A673 (cell line): ENCODE measurements around the gene QRSL1. TPM values are rescaled to one million over a fixed set of nuclear protein-coding genes. Genes with fewer than 3 reads are reported as not detected.

Source experiments
- BruUV-seq: library from RNA; stranded (reverse); fragments of 400-500 nt; replicated peaks from 2 replicates; lab custom pipeline; 2021; lab: Mats Ljungman, UMichigan
- CTCF ChIA-PET: fragments of 300-600 bp; sonication (Branson Sonifier 250); formaldehyde crosslinking; loops from one replicate; lab custom pipeline; 2022; ENCODE audit warnings: antibody characterized with exemption; lab: Charles Lee
- POLR2A ChIA-PET: fragments of 300-600 bp; sonication (Branson Sonifier 250); formaldehyde crosslinking; loops from one replicate; lab custom pipeline; 2022; ENCODE audit warnings: antibody characterized with exemption; ENCODE audit not compliant: low non-redundant PET; lab: Charles Lee
- DNase-seq: peaks from one replicate; pipeline ENCODE4 v3.0.0-alpha.2; 2015; ENCODE audit warnings: low spot score
- H3K27ac ChIP-seq: fragments of 200-600 bp; sonication (generic); 2 replicates; pipeline ENCODE4 v1.5.1; 2016; ENCODE audit warnings: mixed run types, low read depth, mild to moderate bottlenecking, mixed read lengths, antibody characterized with exemption, low read length; ENCODE audit not compliant: poor library complexity, severe bottlenecking
- H3K27me3 ChIP-seq: fragments of 200-600 bp; sonication (generic); replicated peaks from 2 replicates; pipeline ENCODE4 v1.6.1; 2017; ENCODE audit warnings: mixed run types, low read depth, mild to moderate bottlenecking, mixed read lengths, antibody characterized with exemption, low read length; ENCODE audit not compliant: insufficient read depth, poor library complexity
- H3K36me3 ChIP-seq: fragments of 200-600 bp; sonication (generic); 2 replicates; pipeline ENCODE4 v1.6.1; 2016; ENCODE audit warnings: mixed run types, mild to moderate bottlenecking, mixed read lengths, antibody characterized with exemption, low read length; ENCODE audit not compliant: insufficient read depth, poor library complexity, severe bottlenecking
- H3K4me1 ChIP-seq: fragments of 200-600 bp; sonication (generic); 2 replicates; pipeline ENCODE4 v1.6.1; 2017; ENCODE audit warnings: mixed run types, mild to moderate bottlenecking, mixed read lengths, antibody characterized with exemption, low read length; ENCODE audit not compliant: insufficient read depth, poor library complexity, severe bottlenecking
- H3K4me3 ChIP-seq: fragments of 200-600 bp; sonication (generic); 2 replicates; pipeline ENCODE4 v1.5.1; 2016; ENCODE audit warnings: low read depth, mixed run types, mild to moderate bottlenecking, mixed read lengths, low read length; ENCODE audit not compliant: poor library complexity, severe bottlenecking
- H3K9me3 ChIP-seq: fragments of 200-600 bp; sonication (generic); 2 replicates; pipeline ENCODE4 v1.6.1; 2016; ENCODE audit warnings: mixed run types, low read depth, mild to moderate bottlenecking, mixed read lengths, antibody characterized with exemption, low read length; ENCODE audit not compliant: poor library complexity, severe bottlenecking
- CTCF ChIP-seq: fragments of 300-800, 200-600 bp; sonication (generic); conservative IDR thresholded peaks from 2 replicates; pipeline ENCODE4 v1.5.1; 2017; ENCODE audit warnings: low read depth, mild to moderate bottlenecking, antibody characterized with exemption, low read length, moderate library complexity, mixed read lengths
- EZH2 ChIP-seq: fragments of 200-600 bp; sonication (generic); IDR thresholded peaks from 2 replicates; pipeline ENCODE4 v1.6.1; 2017; ENCODE audit warnings: borderline replicate concordance, low read depth, mild to moderate bottlenecking, mixed read lengths, antibody characterized with exemption, low read length; ENCODE audit not compliant: poor library complexity, severe bottlenecking
- intact Hi-C: fragments of 100-400 bp; cut with micrococcal nuclease; formaldehyde crosslinking; loops from one replicate; pipeline ENCODE4 v1.10.0; 2022; ENCODE audit not compliant: unreplicated experiment
- total RNA-seq: library from RNA; stranded (reverse); gene quantifications from 2 replicates; pipeline ENCODE4 v1.2.3, GENCODE V29; 2021

QRSL1 gene
- total RNA-seq, 1 experiment from 2014 or later: 20.4 TPM

- Histone ChIP-seq H3K4me1 (no peaks in the 10 kb centered on the region), H3K27ac (no peak overlapping the region), H3K36me3 (no peaks in the 10 kb centered on the region), H3K9me3 (no peaks in the 10 kb centered on the region), H3K4me3 (no peak overlapping the region), H3K27me3 (no peaks in the 10 kb centered on the region)
- no peak for DNase-seq
- ChIA-PET CTCF (no interaction called here), POLR2A (no interaction called here)
- BruUV-seq: no TSS peak
- TF ChIP-seq CTCF (no peak), EZH2 (no peak)
- intact Hi-C loops: no loop called here
Measured at GRCh38 chr6:106692819-106693208, 63.4 kb downstream of the QRSL1 start.

GRCh38 chr6:106693418-106693817 is 64.0 kb downstream of the QRSL1 start:
- BruUV-seq: no TSS peak
- intact Hi-C loops: no loop called here
- no peak overlapping the region for H3K27ac ChIP-seq
- TF ChIP-seq EZH2: no peak
- no peak for TF ChIP-seq CTCF
- CTCF ChIA-PET: no interaction called here
- no peaks in the 10 kb centered on the region for H3K27me3 ChIP-seq
- DNase-seq: no peak
- POLR2A ChIA-PET: no interaction called here
- no peaks in the 10 kb centered on the region for H3K36me3 ChIP-seq
- H3K9me3 ChIP-seq: no peaks in the 10 kb centered on the region
- H3K4me1 ChIP-seq: no peaks in the 10 kb centered on the region
- H3K4me3 ChIP-seq: no peak overlapping the region

GRCh38 chr6:106694343-106694742 is 65.0 kb downstream of the QRSL1 start:
- TF ChIP-seq EZH2 (no peak), CTCF (no peak)
- H3K36me3 ChIP-seq: no peaks in the 10 kb centered on the region
- DNase-seq: no peak
- intact Hi-C loops: no loop called here
- no TSS peak for BruUV-seq
- no peak overlapping the region for H3K27ac ChIP-seq
- H3K9me3 ChIP-seq: no peaks in the 10 kb centered on the region
- ChIA-PET POLR2A (no interaction called here), CTCF (no interaction called here)
- no peaks in the 10 kb centered on the region for H3K27me3 ChIP-seq
- H3K4me1 ChIP-seq: no peaks in the 10 kb centered on the region
- H3K4me3 ChIP-seq: no peak overlapping the region
